ENCODE results near the gene RRP12. TPM values are rescaled to one million over a fixed set of nuclear protein-coding genes. Genes with fewer than 3 reads are reported as not detected.
"Not testable (repeated sequence)": the region's sequence is repeated elsewhere in the genome, so short reads cannot be mapped to it uniquely, and the experiment has no call there.

The RRP12 gene
- total RNA-seq, 1 donor from 2014 or later, result 15.2 TPM

DNA sequence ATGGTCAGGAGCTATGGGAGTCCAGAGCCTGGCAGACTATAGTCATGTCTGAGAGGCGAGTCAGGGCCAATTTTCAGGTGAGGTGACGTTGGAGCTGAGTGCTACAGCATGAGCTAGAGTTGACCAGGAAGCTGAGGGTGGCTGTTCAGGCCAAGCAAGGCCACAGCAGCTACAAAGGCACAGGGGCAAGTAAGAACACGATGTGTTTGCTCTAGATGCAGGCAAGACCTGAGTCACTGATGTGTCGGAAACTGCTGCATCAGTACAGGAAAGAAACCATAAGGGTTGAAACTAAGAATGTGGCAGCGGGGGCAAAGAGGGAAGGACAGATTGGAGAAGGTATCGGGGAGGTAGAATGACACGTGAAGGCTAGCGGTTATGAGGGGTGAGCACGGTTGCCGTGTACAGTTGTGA, 11.8 kb upstream of the RRP12 start:
- H3K27me3 ChIP-seq (ENCODE audit: low read depth), result no peaks in the 10 kb centered on the region
- TF ChIP-seq, protein P1, sequence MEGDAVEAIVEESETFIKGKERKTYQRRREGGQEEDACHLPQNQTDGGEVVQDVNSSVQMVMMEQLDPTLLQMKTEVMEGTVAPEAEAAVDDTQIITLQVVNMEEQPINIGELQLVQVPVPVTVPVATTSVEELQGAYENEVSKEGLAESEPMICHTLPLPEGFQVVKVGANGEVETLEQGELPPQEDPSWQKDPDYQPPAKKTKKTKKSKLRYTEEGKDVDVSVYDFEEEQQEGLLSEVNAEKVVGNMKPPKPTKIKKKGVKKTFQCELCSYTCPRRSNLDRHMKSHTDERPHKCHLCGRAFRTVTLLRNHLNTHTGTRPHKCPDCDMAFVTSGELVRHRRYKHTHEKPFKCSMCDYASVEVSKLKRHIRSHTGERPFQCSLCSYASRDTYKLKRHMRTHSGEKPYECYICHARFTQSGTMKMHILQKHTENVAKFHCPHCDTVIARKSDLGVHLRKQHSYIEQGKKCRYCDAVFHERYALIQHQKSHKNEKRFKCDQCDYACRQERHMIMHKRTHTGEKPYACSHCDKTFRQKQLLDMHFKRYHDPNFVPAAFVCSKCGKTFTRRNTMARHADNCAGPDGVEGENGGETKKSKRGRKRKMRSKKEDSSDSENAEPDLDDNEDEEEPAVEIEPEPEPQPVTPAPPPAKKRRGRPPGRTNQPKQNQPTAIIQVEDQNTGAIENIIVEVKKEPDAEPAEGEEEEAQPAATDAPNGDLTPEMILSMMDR (IDR thresholded peaks at IDR 0.05; ENCODE audit: borderline replicate concordance), result no peak
- DNase-seq, result no peak
- intact Hi-C loops (cut with micrococcal nuclease), result no loop called here
- no peaks in the 10 kb centered on the region for H3K4me1 ChIP-seq
- H3K4me3 ChIP-seq, result no peak overlapping the region
- no peaks in the 10 kb centered on the region for H3K36me3 ChIP-seq
- H3K27ac ChIP-seq (replicated peaks), result no peak overlapping the region
- no peaks in the 10 kb centered on the region for H3K9me3 ChIP-seq (replicated peaks)

DNA sequence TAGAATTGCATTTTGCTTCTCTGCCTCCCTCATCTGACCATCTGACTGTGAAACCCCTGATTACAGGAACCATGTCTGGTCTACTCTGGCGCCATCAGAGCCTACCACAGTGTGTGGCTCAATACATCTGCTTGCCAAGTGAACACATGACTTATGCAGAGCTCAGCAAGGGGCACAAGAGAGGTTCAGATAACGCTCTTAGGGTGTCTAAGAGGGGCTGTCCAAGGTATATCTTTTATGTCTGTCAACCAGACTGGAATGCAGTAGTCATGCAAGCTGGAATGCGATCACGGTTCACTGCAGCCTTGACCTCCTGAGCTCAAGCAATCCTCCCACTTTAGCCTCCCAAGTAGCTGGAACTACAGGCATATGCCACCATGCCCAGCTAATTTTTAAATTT, 10.3 kb upstream of the RRP12 start:
- no peak overlapping the region for H3K27ac ChIP-seq (replicated peaks)
- H3K4me1 ChIP-seq, result peaks cover 9% of the 10 kb centered on the region
- DNase-seq, result no peak
- no peaks in the 10 kb centered on the region for H3K36me3 ChIP-seq
- H3K4me3 ChIP-seq, result no peak overlapping the region
- TF ChIP-seq, protein P1 (IDR thresholded peaks at IDR 0.05; ENCODE audit: borderline replicate concordance), result no peak
- H3K27me3 ChIP-seq (ENCODE audit: low read depth), result no peaks in the 10 kb centered on the region
- intact Hi-C loops (cut with micrococcal nuclease), result no loop called here
- H3K9me3 ChIP-seq (replicated peaks), result no peaks in the 10 kb centered on the region

DNA sequence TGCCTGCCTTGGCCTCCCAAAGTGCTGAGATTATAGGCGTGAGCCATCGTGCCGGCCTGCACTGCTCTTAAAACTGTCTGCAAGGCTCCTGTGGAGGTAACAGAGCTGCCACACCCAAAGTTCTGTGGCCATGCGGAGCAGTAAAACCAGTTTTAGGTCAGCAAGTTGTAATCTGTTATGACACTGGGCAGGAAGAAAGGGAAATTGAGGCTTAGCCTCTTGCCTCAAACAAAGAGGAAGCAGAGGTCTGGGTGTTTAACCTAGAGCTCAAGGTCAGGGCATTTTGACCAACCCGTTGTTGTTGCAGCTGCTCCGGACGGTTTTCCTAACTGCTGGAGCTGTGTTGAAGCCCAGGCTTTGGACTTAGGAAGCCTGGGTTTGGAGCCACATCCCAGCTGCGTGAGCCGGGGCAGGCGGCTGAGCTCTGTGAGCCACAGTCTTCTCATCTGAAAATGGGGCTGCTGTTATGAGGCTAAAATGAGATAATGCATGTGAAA, 7.4 kb upstream of the RRP12 start:
- Histone ChIP-seq H3K4me3 (no peak overlapping the region), H3K36me3 (no peaks in the 10 kb centered on the region), H3K27me3 (ENCODE audit: low read depth) (no peaks in the 10 kb centered on the region), H3K4me1 (peaks cover 9% of the 10 kb centered on the region), H3K9me3 (replicated peaks) (no peaks in the 10 kb centered on the region), H3K27ac (replicated peaks) (no peak overlapping the region)
- no peak for DNase-seq
- TF ChIP-seq, protein P1 (IDR thresholded peaks at IDR 0.05; ENCODE audit: borderline replicate concordance), result no peak
- intact Hi-C loops (cut with micrococcal nuclease), result no loop called here

DNA sequence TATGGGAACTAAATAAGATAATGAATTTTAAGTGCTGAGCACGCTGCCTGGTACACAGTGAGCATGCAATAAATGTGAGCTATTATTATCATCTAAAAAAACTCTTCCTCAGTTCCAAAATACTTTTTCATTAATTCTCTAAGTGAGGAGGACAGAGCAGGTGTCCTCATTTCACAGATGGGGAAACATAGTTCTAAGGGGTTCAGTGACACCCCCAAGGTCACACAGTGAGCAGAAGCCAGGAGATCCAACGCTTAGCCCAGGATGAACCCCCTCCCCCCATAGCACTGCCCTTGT, 6.8 kb upstream of the RRP12 start:
- intact Hi-C loops (cut with micrococcal nuclease), result no loop called here
- H3K27ac ChIP-seq (replicated peaks), result no peak overlapping the region
- H3K4me3 ChIP-seq, result no peak overlapping the region
- no peaks in the 10 kb centered on the region for H3K9me3 ChIP-seq (replicated peaks)
- no peaks in the 10 kb centered on the region for H3K36me3 ChIP-seq
- H3K27me3 ChIP-seq (ENCODE audit: low read depth), result no peaks in the 10 kb centered on the region
- TF ChIP-seq, protein P1 (IDR thresholded peaks at IDR 0.05; ENCODE audit: borderline replicate concordance), result no peak
- H3K4me1 ChIP-seq, result peaks cover 9% of the 10 kb centered on the region
- no peak for DNase-seq

DNA sequence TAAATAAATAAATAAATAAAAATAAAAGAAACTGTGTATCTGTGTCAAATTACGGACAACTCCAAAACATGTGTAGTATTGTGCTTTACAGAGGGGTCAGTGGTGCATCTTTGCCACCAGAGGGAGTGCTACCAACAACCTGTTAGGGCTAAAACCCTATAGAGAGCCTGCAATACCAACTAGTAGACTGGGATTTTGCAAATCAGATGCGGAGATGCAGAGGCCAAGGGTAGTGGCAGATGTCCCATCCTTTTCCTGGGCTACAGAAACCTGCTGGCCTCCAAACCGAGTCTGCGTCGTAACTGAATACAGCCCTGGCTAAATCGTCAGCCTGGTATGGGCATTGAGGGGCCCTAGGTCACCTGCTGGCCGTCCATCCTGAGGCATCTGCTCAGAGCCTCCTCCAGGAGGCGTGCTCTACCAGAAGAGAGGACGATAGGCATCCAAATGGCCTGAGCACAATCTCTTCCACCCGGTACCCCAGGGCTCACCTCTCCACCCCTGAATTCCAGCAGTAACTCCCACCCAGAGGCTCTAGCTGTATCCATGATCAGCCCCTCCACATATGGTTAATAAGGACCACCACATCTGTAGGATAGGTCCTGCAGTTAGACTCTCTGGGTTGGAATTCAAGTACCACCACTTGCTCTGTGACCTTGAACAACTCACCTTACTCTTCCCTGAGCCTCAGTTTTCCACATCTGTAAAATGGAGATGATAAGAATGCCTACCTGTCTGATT, 6.2 kb upstream of the RRP12 start:
- intact Hi-C loops (cut with micrococcal nuclease), result no loop called here
- Histone ChIP-seq H3K36me3 (no peaks in the 10 kb centered on the region), H3K27ac (replicated peaks) (peak overlapping the region; percentile 36), H3K9me3 (replicated peaks) (no peaks in the 10 kb centered on the region), H3K4me3 (peak overlapping the region; percentile 34), H3K27me3 (ENCODE audit: low read depth) (no peaks in the 10 kb centered on the region), H3K4me1 (peaks cover 9% of the 10 kb centered on the region)
- TF ChIP-seq, protein P1 (IDR thresholded peaks at IDR 0.05; ENCODE audit: borderline replicate concordance), result peak; percentile 92
- DNase-seq, result no peak

DNA sequence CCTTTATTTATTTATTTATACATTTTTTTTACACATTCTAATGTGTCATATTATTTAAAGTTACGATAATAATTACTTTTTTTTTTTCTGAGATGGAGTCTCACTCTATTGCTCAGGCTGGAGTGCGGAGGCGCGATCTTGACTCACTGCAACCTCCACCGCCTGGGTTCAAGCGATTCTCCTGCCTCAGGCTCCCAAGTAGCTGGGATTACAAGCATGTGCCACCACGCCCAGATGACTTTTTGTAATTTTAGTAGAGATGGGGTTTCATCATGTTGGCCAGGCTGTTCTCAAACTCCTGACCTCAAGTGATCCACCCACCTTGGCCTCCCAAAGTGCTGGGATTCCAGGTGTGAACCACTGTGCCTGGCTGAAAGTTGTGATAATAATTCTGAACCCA, 5.3 kb upstream of the RRP12 start:
- H3K4me1 ChIP-seq, result peaks cover 11% of the 10 kb centered on the region
- H3K27ac ChIP-seq (replicated peaks); H3K36me3 ChIP-seq; H3K4me3 ChIP-seq; H3K27me3 ChIP-seq (ENCODE audit: low read depth); DNase-seq; intact Hi-C loops (cut with micrococcal nuclease); H3K9me3 ChIP-seq (replicated peaks): not testable (repeated sequence)

All from left ventricle myocardium inferior (tissue), 1 donor.